Astrocyte (in vitro differentiated cells and primary cell): ENCODE data around the gene TCERG1. TPM values are rescaled to one million over a fixed set of nuclear protein-coding genes. Genes with fewer than 3 reads are reported as not detected.

ENCODE experiments used
- DNase-seq: peaks from one replicate; pipeline ENCODE4 v3.0.0-alpha.2; 2010; ENCODE audit warnings: low read depth
- FAIRE-seq: peaks from 2 replicates; lab custom pipeline; 2011; peaks lifted over from hg19 to GRCh38; lab: Jason Lieb, UNC
- H2AFZ ChIP-seq: 2 replicates; pipeline ENCODE4 v1.6.0; 2012; ENCODE audit warnings: low read depth, low read length, inconsistent platforms
- H3K27ac ChIP-seq: 2 replicates; pipeline ENCODE4 v1.5.1; 2011; ENCODE audit warnings: low read depth, low read length, inconsistent platforms
- H3K27me3 ChIP-seq: 2 replicates; pipeline ENCODE4 v1.6.0; 2011; ENCODE audit warnings: low read length, inconsistent platforms; ENCODE audit not compliant: insufficient read depth
- H3K36me3 ChIP-seq: 2 replicates; pipeline ENCODE4 v1.5.1; 2011; ENCODE audit warnings: low read length, inconsistent platforms; ENCODE audit not compliant: insufficient read depth
- H3K4me1 ChIP-seq: 2 replicates; pipeline ENCODE4 v1.5.1; 2011; ENCODE audit warnings: low read length, inconsistent platforms; ENCODE audit not compliant: insufficient read depth
- H3K4me2 ChIP-seq: 2 replicates; pipeline ENCODE4 v1.6.0; 2012; ENCODE audit warnings: low read length, inconsistent platforms
- H3K4me3 ChIP-seq: 2 replicates; pipeline ENCODE4 v1.5.1; 2011; ENCODE audit warnings: low read depth, mild to moderate bottlenecking, low read length, inconsistent platforms; ENCODE audit not compliant: insufficient read depth
- H3K79me2 ChIP-seq: 2 replicates; pipeline ENCODE4 v1.6.0; 2012; ENCODE audit warnings: mild to moderate bottlenecking, low read length, inconsistent platforms; ENCODE audit not compliant: insufficient read depth
- H3K9ac ChIP-seq: 2 replicates; pipeline ENCODE4 v1.6.0; 2012; ENCODE audit warnings: mild to moderate bottlenecking, low read length, inconsistent platforms
- H3K9me3 ChIP-seq: 2 replicates; pipeline ENCODE4 v1.5.1; 2012; ENCODE audit warnings: low read depth, mild to moderate bottlenecking, low read length, inconsistent platforms; ENCODE audit not compliant: insufficient read depth
- H4K20me1 ChIP-seq: 2 replicates; pipeline ENCODE4 v1.6.0; 2012; ENCODE audit warnings: low read length, inconsistent platforms; ENCODE audit not compliant: insufficient read depth
- H3K27ac Mint-ChIP-seq: one replicate; pipeline ENCODE4 v1.8.0; 2021; ENCODE audit warnings: mild to moderate bottlenecking, mixed read lengths; ENCODE audit not compliant: unreplicated experiment
- H3K27me3 Mint-ChIP-seq: one replicate; pipeline ENCODE4 v1.8.0; 2021; ENCODE audit warnings: low read depth, mixed read lengths; ENCODE audit not compliant: unreplicated experiment
- H3K36me3 Mint-ChIP-seq: one replicate; pipeline ENCODE4 v1.8.0; 2021; ENCODE audit warnings: low read depth, mixed read lengths; ENCODE audit not compliant: unreplicated experiment
- H3K4me1 Mint-ChIP-seq: one replicate; pipeline ENCODE4 v1.8.0; 2021; ENCODE audit warnings: low read depth, mixed read lengths; ENCODE audit not compliant: unreplicated experiment
- H3K4me3 Mint-ChIP-seq: one replicate; pipeline ENCODE4 v1.8.0; 2021; ENCODE audit warnings: mild to moderate bottlenecking, moderate library complexity, mixed read lengths; ENCODE audit not compliant: unreplicated experiment
- H3K9me3 Mint-ChIP-seq: one replicate; pipeline ENCODE4 v1.8.0; 2021; ENCODE audit warnings: mild to moderate bottlenecking, mixed read lengths; ENCODE audit not compliant: unreplicated experiment
- EZH2 ChIP-seq: IDR thresholded peaks from 2 replicates; pipeline ENCODE4 v1.6.1; 2012; ENCODE audit warnings: mild to moderate bottlenecking, low read length, inconsistent platforms; ENCODE audit not compliant: insufficient read depth
- total RNA-seq: library from RNA; stranded (reverse); gene quantifications from 2 replicates; pipeline ENCODE4 v1.2.1, GENCODE V29; 2021
- TF ChIP-seq, protein P1 (sequence below): IDR thresholded peaks from 2 replicates; pipeline ENCODE4 v1.5.1; 2011; ENCODE audit warnings: low read depth, mild to moderate bottlenecking, inconsistent platforms, low read length, moderate library complexity; ENCODE audit not compliant: insufficient read depth

Gene TCERG1
- total RNA-seq, 1 donor from 2014 or later, result 66.0 TPM

DNA sequence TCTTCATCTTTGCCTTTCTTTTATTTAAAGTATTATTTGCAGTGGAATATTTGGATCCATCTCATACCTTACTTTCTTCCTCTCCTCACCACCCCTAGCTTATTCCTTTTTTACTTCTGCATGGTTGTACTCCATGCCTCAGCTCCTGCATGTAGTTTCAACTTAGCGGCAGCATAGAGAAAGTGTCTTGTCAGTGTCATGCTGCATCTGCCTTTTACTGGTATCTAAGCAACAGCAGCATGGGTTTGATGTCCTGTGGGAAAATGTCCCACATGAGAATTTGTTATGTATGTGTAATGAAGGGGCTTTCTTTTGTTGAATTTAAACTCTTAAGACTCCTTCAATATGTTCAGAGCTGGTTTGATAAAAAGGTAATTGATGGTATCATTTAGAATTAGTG, 20.6 kb downstream of the TCERG1 start:
- H4K20me1 ChIP-seq, result peaks cover 27% of the 10 kb centered on the region
- DNase-seq (no peak), FAIRE-seq (no peak)
- no peak overlapping the region for H3K9ac ChIP-seq
- Mint-ChIP-seq H3K27me3 (no peaks in the 10 kb centered on the region), H3K36me3 (peaks cover 19% of the 10 kb centered on the region), H3K27ac (no peak overlapping the region), H3K4me1 (peaks cover 4% of the 10 kb centered on the region), H3K9me3 (no peaks in the 10 kb centered on the region), H3K4me3 (no peak overlapping the region)
- no peak overlapping the region for H3K4me2 ChIP-seq
- H3K27me3 ChIP-seq, result no peaks in the 10 kb centered on the region
- H2AFZ ChIP-seq, result no peak overlapping the region
- H3K79me2 ChIP-seq, result peaks cover 62% of the 10 kb centered on the region
- H3K4me1 ChIP-seq, result no peaks in the 10 kb centered on the region
- no peaks in the 10 kb centered on the region for H3K9me3 ChIP-seq
- no peak overlapping the region for H3K4me3 ChIP-seq
- TF ChIP-seq, protein P1, sequence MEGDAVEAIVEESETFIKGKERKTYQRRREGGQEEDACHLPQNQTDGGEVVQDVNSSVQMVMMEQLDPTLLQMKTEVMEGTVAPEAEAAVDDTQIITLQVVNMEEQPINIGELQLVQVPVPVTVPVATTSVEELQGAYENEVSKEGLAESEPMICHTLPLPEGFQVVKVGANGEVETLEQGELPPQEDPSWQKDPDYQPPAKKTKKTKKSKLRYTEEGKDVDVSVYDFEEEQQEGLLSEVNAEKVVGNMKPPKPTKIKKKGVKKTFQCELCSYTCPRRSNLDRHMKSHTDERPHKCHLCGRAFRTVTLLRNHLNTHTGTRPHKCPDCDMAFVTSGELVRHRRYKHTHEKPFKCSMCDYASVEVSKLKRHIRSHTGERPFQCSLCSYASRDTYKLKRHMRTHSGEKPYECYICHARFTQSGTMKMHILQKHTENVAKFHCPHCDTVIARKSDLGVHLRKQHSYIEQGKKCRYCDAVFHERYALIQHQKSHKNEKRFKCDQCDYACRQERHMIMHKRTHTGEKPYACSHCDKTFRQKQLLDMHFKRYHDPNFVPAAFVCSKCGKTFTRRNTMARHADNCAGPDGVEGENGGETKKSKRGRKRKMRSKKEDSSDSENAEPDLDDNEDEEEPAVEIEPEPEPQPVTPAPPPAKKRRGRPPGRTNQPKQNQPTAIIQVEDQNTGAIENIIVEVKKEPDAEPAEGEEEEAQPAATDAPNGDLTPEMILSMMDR, result no peak
- TF ChIP-seq EZH2, result no peak
- peaks cover 48% of the 10 kb centered on the region for H3K36me3 ChIP-seq
- H3K27ac ChIP-seq, result no peak overlapping the region

DNA sequence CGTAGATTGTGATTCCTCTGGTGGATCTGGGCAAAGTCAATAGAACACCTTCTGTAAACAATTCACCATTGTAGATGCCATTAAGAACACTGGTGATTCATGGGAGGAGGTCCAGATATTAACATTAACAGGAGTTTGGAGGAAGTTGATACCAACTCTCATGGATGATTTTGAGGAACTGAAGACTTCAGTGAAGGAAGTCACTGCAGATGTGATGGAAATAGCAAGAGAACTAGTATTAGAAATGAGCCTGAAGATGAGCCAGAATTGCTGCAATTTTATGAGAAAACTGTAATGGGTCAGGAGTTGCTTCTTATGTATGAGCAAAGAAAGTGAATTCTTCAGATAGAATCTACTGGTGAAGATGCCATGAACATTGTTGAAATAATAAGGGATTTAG, 26.9 kb downstream of the TCERG1 start:
- Histone ChIP-seq H3K9ac (no peak overlapping the region), H3K27ac (no peak overlapping the region), H3K4me2 (no peak overlapping the region), H3K36me3 (peaks cover 44% of the 10 kb centered on the region), H3K4me1 (no peaks in the 10 kb centered on the region), H3K9me3 (no peaks in the 10 kb centered on the region), H2AFZ (no peak overlapping the region), H3K27me3 (no peaks in the 10 kb centered on the region), H3K4me3 (no peak overlapping the region), H4K20me1 (peaks cover 13% of the 10 kb centered on the region), H3K79me2 (peaks cover 22% of the 10 kb centered on the region)
- Mint-ChIP-seq H3K36me3 (peaks cover 16% of the 10 kb centered on the region), H3K9me3 (no peaks in the 10 kb centered on the region), H3K27me3 (no peaks in the 10 kb centered on the region), H3K4me1 (peaks cover 4% of the 10 kb centered on the region), H3K27ac (no peak overlapping the region), H3K4me3 (no peak overlapping the region)
- DNase-seq (no peak), FAIRE-seq (no peak)
- no peak for TF ChIP-seq EZH2
- TF ChIP-seq, protein P1, result no peak

DNA sequence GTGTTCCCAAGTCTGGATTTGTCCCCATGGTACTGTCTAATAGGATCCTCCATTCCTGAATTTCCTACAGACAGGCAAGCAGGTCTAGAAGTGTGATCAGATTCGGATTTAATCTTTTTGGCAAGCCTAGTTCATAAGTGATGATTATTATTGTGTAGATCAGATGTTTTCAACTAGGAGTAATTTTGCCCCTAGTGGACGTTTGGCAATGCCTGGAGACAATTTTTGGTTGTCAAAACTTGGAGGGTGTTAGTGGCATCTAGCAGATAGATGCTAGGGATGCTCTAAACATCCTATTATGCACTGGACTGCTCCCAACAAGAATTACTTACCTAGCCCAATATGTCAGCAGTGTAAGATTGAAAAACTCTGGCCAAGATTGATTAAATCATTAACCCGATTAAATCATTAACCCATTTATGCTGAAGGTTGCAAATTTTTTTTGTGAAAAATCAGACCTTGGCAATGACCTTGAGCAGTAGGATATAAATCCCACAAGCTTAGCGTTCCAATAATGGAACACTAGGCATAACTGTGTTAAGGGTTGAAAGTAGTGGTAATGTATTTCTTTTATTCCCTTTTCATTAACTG, 28.2 kb downstream of the TCERG1 start:
- H3K27me3 ChIP-seq, result no peaks in the 10 kb centered on the region
- TF ChIP-seq, protein P1, result peak; percentile 41
- TF ChIP-seq EZH2, result no peak
- H3K27ac Mint-ChIP-seq, result no peak overlapping the region
- H3K4me1 Mint-ChIP-seq, result peaks cover 4% of the 10 kb centered on the region
- H3K79me2 ChIP-seq, result peaks cover 20% of the 10 kb centered on the region
- peaks cover 13% of the 10 kb centered on the region for H4K20me1 ChIP-seq
- H3K4me3 Mint-ChIP-seq, result no peak overlapping the region
- H3K9me3 Mint-ChIP-seq, result no peaks in the 10 kb centered on the region
- H3K4me3 ChIP-seq, result no peak overlapping the region
- FAIRE-seq, result no peak
- H3K4me1 ChIP-seq, result no peaks in the 10 kb centered on the region
- no peaks in the 10 kb centered on the region for H3K27me3 Mint-ChIP-seq
- H2AFZ ChIP-seq, result no peak overlapping the region
- peaks cover 41% of the 10 kb centered on the region for H3K36me3 ChIP-seq
- no peak for DNase-seq
- no peaks in the 10 kb centered on the region for H3K9me3 ChIP-seq
- H3K27ac ChIP-seq, result no peak overlapping the region
- no peak overlapping the region for H3K9ac ChIP-seq
- H3K4me2 ChIP-seq, result no peak overlapping the region
- H3K36me3 Mint-ChIP-seq, result peaks cover 14% of the 10 kb centered on the region
